22Rv1 (cell line): ENCODE results near the gene JPH3.
"Not testable (repeated sequence)": the region's sequence is repeated elsewhere in the genome, so short reads cannot be mapped to it uniquely, and the experiment has no call there.

ENCODE experiments used
- H3K27ac ChIP-seq: fragments of 450-650 bp; 2 replicates; pipeline ENCODE4 v1.5.1; 2017
- CTCF ChIP-seq: fragments of 450-650 bp; IDR thresholded peaks from 2 replicates; pipeline ENCODE4 v1.5.1; 2017; ENCODE audit warnings: mild to moderate bottlenecking
- ZFX ChIP-seq: fragments of 450-650 bp; IDR thresholded peaks from 2 replicates; pipeline ENCODE4 v1.6.1; 2017; ENCODE audit warnings: antibody characterized with exemption, borderline replicate concordance

The JPH3 gene

GRCh38 chr16:87576171-87576570, 26.1 kb upstream of the JPH3 start:
- H3K27ac ChIP-seq = no peak overlapping the region
- TF ChIP-seq CTCF = no peak
- no peak for TF ChIP-seq ZFX

GRCh38 chr16:87578142-87578930, 24.0 kb upstream of the JPH3 start:
- not testable (repeated sequence) for H3K27ac ChIP-seq

GRCh38 chr16:87579691-87580090, 22.6 kb upstream of the JPH3 start:
- TF ChIP-seq CTCF = no peak
- no peak for TF ChIP-seq ZFX
- no peak overlapping the region for H3K27ac ChIP-seq

GRCh38 chr16:87580855-87581261, 21.4 kb upstream of the JPH3 start:
- no peak for TF ChIP-seq CTCF
- TF ChIP-seq ZFX = no peak

DNA sequence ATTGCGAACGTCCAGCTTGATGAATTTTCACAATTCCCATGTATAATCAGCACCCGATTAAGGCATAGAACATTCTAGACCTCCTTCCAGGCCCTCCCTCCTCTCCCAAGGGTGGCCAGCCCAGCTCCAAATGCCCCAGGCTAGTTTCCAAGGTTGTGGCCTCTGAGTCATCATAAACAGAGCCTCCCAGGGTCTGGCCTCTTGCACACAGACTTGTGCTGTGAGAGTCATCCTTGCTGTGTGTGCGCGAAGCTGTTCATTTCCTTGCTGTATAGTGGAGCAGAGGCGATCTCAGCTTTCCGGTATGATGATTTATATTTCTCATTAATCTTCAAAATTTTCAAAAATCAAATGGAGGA, 20.5 kb upstream of the JPH3 start:
- no peak overlapping the region for H3K27ac ChIP-seq
- TF ChIP-seq CTCF (no peak), ZFX (no peak)

More at GRCh38 chr16:87580855-87581261, 21.4 kb upstream of the JPH3 start:
- H3K27ac ChIP-seq = no peak overlapping the region

DNA sequence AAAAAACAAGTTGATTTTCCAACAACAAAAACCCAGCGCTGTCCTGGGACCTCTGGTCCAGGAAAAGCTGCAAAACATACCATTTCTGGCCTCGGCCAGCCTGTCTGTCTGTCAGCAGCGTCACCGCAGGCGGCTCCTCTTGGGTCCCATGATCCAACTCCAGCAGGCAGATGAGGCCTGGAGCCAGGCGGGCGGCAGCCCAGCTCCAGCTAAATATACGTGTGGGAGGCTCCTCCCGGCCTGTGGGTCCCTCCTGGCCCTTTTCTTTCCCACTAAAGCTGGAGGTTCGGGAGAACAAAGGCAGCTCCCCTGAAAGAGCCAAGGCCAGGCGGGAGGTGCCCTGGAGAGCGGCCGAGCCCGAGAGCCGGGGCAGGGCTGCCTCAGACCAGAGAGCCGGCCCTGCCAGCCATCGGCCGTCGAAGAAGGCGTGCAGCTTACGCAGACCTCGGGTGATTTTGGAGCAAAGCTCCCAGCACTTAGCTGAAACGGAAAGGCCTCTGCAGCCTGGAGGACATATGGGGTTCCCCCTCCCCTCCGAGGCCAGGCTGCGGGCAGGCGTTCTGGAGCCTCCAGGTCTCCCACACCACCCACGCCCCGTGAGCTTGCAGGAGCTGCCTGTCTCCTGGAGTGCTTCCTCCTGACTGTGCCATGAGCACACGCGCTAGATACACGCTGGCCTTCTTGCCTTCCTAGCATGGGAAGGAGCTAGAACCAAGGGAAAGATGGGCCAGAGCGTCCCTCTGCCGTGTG, 19.9 kb upstream of the JPH3 start:
- no peak overlapping the region for H3K27ac ChIP-seq
- no peak for TF ChIP-seq ZFX
- no peak for TF ChIP-seq CTCF

DNA sequence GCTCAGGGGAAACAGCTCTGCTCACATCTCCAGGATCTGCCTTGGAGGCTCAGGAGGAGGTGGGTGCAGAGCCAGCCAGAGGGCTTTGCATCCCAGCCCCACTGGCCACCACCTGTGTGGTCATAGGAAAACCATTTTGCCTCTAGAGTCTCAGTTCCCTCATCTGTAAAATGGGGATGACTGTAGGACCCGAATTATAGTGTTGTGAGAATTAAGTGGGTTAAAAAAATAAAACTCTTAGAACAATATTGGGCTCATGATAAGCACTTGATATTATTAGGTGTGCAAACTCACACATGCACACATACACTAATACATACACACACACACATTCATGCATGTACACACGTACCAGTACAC, 19.4 kb upstream of the JPH3 start:
- TF ChIP-seq CTCF (no peak), ZFX (no peak)
- no peak overlapping the region for H3K27ac ChIP-seq
